ENCODE measurements around the gene HIP1. TPM values are rescaled to one million over a fixed set of nuclear protein-coding genes. Genes with fewer than 3 reads are reported as not detected.

HIP1 gene
- polyA plus RNA-seq, 1 of the 3 experiments (the other 2 are of a cell fraction) = 11.3 TPM

DNA sequence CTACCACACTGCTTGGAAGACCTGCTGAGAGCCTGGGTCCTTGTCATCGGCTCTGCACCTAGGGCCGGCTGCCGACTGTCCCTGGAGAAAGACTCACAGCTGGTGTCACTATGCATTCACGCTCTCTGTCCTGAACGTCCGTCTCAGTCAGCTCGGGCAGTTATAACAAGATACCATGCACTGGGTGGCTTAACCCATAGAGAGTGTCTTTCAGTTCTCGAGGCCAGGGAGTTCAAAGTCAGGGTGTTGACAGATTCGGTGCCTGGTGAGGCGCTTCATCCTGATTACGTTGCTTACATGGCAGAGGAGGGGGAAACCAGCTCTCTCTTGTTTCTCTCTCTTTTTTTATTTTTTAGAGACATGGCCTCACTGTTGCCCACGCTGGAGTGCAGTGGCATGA is 155.5 kb downstream of the HIP1 start:
- Histone ChIP-seq H3K4me2 (no peak overlapping the region), H3K4me1 (ENCODE audit: control insufficient read depth in 1 of 2, insufficient read depth in 2 of 2, low read depth in 1 of 2, low read length in 1 of 2) (no peaks in the 10 kb centered on the region), H3F3A (replicated peaks; ENCODE audit: insufficient read depth) (peaks cover 3% of the 10 kb centered on the region), H3K9me3 (no peaks in the 10 kb centered on the region), H3K27me3 (ENCODE audit: insufficient read depth) (no peaks in the 10 kb centered on the region), H3K9me2 (no peaks in the 10 kb centered on the region), H3K4me3 (ENCODE audit: low read depth in 2 of 2, low read length in 1 of 2) (no peak overlapping the region), H3K36me3 (replicated peaks in 1 of 2; ENCODE audit: control insufficient read depth in 1 of 2, insufficient read depth in 2 of 2, low read length in 1 of 2) (no peaks in the 10 kb centered on the region), H4K20me1 (ENCODE audit: insufficient read depth) (peaks cover 4% of the 10 kb centered on the region; the same call in 1 of the 2 replicates), H3K79me2 (ENCODE audit: insufficient read depth) (no peaks in the 10 kb centered on the region), H3K27ac (ENCODE audit: low read depth in 2 of 2, low read length in 1 of 2) (no peak overlapping the region), H3K9ac (no peak overlapping the region), H2AFZ (ENCODE audit: low read depth) (no peak overlapping the region)
- DNase-seq = no peak
- ChIA-PET POLR2A (no interaction called here), CTCF (no interaction called here)
- TF ChIP-seq POLR2AphosphoS5 (IDR thresholded peaks at IDR 0.05; ENCODE audit: low read depth, low read length) (no peak), MEF2A (IDR thresholded peaks at IDR 0.05; ENCODE audit: borderline replicate concordance, low read depth) (no peak), MXI1 (IDR thresholded peaks at IDR 0.05; ENCODE audit: low read depth, low read length) (no peak), EZH2phosphoT487 (IDR thresholded peaks at IDR 0.05; ENCODE audit: borderline replicate concordance, low read depth) (no peak), RCOR1 (IDR thresholded peaks at IDR 0.05; ENCODE audit: low read length) (no peak), JUND (IDR thresholded peaks at IDR 0.05) (no peak), YY1 (IDR thresholded peaks at IDR 0.05; ENCODE audit: low read depth) (no peak), NFIC (IDR thresholded peaks at IDR 0.05; ENCODE audit: borderline replicate concordance) (no peak), FOXJ3 (CRISPR knock-in tag; IDR thresholded peaks at IDR 0.05) (no peak), ELF1 (IDR thresholded peaks at IDR 0.05) (no peak), TCF12 (IDR thresholded peaks at IDR 0.05) (no peak), GATA2 (CRISPR knock-in tag; IDR thresholded peaks at IDR 0.05) (no peak), TAF1 (IDR thresholded peaks at IDR 0.05; ENCODE audit: borderline replicate concordance, low read depth, low read length) (no peak), CHD2 (IDR thresholded peaks at IDR 0.05; ENCODE audit: low read length, partially characterized antibody) (no peak)
- TF ChIP-seq, protein P1, sequence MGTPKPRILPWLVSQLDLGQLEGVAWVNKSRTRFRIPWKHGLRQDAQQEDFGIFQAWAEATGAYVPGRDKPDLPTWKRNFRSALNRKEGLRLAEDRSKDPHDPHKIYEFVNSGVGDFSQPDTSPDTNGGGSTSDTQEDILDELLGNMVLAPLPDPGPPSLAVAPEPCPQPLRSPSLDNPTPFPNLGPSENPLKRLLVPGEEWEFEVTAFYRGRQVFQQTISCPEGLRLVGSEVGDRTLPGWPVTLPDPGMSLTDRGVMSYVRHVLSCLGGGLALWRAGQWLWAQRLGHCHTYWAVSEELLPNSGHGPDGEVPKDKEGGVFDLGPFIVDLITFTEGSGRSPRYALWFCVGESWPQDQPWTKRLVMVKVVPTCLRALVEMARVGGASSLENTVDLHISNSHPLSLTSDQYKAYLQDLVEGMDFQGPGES (IDR thresholded peaks at IDR 0.05; ENCODE audit: low read depth, low read length) = no peak
- TF ChIP-seq, protein P2, sequence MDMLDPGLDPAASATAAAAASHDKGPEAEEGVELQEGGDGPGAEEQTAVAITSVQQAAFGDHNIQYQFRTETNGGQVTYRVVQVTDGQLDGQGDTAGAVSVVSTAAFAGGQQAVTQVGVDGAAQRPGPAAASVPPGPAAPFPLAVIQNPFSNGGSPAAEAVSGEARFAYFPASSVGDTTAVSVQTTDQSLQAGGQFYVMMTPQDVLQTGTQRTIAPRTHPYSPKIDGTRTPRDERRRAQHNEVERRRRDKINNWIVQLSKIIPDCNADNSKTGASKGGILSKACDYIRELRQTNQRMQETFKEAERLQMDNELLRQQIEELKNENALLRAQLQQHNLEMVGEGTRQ (IDR thresholded peaks at IDR 0.05; ENCODE audit: borderline replicate concordance, low read depth, low read length) = no peak
- TF ChIP-seq, protein P3, sequence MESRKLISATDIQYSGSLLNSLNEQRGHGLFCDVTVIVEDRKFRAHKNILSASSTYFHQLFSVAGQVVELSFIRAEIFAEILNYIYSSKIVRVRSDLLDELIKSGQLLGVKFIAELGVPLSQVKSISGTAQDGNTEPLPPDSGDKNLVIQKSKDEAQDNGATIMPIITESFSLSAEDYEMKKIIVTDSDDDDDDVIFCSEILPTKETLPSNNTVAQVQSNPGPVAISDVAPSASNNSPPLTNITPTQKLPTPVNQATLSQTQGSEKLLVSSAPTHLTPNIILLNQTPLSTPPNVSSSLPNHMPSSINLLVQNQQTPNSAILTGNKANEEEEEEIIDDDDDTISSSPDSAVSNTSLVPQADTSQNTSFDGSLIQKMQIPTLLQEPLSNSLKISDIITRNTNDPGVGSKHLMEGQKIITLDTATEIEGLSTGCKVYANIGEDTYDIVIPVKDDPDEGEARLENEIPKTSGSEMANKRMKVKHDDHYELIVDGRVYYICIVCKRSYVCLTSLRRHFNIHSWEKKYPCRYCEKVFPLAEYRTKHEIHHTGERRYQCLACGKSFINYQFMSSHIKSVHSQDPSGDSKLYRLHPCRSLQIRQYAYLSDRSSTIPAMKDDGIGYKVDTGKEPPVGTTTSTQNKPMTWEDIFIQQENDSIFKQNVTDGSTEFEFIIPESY (IDR thresholded peaks at IDR 0.05; ENCODE audit: borderline replicate concordance, low read depth) = no peak
- TF ChIP-seq, protein P4, sequence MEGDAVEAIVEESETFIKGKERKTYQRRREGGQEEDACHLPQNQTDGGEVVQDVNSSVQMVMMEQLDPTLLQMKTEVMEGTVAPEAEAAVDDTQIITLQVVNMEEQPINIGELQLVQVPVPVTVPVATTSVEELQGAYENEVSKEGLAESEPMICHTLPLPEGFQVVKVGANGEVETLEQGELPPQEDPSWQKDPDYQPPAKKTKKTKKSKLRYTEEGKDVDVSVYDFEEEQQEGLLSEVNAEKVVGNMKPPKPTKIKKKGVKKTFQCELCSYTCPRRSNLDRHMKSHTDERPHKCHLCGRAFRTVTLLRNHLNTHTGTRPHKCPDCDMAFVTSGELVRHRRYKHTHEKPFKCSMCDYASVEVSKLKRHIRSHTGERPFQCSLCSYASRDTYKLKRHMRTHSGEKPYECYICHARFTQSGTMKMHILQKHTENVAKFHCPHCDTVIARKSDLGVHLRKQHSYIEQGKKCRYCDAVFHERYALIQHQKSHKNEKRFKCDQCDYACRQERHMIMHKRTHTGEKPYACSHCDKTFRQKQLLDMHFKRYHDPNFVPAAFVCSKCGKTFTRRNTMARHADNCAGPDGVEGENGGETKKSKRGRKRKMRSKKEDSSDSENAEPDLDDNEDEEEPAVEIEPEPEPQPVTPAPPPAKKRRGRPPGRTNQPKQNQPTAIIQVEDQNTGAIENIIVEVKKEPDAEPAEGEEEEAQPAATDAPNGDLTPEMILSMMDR (IDR thresholded peaks at IDR 0.05) = no peak
- TF ChIP-seq, protein P5, sequence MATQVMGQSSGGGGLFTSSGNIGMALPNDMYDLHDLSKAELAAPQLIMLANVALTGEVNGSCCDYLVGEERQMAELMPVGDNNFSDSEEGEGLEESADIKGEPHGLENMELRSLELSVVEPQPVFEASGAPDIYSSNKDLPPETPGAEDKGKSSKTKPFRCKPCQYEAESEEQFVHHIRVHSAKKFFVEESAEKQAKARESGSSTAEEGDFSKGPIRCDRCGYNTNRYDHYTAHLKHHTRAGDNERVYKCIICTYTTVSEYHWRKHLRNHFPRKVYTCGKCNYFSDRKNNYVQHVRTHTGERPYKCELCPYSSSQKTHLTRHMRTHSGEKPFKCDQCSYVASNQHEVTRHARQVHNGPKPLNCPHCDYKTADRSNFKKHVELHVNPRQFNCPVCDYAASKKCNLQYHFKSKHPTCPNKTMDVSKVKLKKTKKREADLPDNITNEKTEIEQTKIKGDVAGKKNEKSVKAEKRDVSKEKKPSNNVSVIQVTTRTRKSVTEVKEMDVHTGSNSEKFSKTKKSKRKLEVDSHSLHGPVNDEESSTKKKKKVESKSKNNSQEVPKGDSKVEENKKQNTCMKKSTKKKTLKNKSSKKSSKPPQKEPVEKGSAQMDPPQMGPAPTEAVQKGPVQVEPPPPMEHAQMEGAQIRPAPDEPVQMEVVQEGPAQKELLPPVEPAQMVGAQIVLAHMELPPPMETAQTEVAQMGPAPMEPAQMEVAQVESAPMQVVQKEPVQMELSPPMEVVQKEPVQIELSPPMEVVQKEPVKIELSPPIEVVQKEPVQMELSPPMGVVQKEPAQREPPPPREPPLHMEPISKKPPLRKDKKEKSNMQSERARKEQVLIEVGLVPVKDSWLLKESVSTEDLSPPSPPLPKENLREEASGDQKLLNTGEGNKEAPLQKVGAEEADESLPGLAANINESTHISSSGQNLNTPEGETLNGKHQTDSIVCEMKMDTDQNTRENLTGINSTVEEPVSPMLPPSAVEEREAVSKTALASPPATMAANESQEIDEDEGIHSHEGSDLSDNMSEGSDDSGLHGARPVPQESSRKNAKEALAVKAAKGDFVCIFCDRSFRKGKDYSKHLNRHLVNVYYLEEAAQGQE (IDR thresholded peaks at IDR 0.05; ENCODE audit: low read depth, low read length) = no peak
- WGBS (ENCODE audit: low lambda C conversion rate) = 97% methylated on average over 12 of the region's 12 CpGs
